Measurements from ENCODE around the gene CD22.

Gene CD22

DNA sequence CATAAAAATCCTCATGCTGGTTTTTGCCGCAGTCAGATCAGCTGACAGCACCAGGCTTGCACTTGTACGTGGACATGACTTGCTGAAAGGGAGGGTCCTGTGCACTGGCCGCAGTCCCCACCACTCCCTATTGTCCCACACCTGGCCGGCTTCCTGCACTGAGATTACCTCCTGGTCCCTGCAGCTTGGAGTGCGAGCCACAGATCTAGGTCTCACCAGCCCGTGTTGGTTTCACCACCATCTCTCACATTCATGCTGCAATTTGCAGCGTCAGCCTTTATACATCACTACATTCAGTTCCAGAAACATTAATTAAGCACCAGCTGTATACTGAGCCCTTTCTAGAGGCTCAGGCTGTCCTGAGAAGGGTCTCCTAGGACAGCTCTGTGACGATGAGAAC, 15.0 kb upstream of the CD22 start:
- no peak for DNase-seq (ENCODE audit: low spot score)

GRCh38 chr19:35314858-35315470, 14.0 kb upstream of the CD22 start:
- DNase-seq (ENCODE audit: low spot score), result no peak

DNA sequence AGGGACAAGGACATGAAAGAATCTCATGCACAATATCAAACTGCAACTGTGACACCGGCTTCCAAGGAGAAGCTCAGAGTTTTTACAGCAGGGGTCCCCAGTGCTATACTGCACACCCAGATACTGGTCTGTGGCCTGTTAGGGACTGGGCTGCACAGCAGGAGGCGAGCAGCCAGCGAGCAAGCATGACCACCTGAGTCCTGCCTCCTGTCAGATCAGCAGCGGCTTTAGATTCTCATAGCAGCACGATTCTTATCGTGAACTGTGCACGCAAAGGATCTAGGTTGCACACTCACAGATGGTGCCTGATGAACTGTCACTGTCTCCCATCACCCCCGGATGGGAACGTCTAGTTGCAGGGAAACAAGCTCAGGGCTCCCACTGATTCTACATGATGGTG, 13.1 kb upstream of the CD22 start:
- DNase-seq (ENCODE audit: low spot score), result no peak

- DNase-seq (ENCODE audit: low spot score), result no peak
Measured at GRCh38 chr19:35316560-35316959, 12.4 kb upstream of the CD22 start.

- DNase-seq (ENCODE audit: low spot score), result no peak
Measured at GRCh38 chr19:35317464-35318043, 11.4 kb upstream of the CD22 start.

- DNase-seq (ENCODE audit: low spot score), result peak; percentile 82
Measured at GRCh38 chr19:35318679-35319448, 10.1 kb upstream of the CD22 start.

- no peak for DNase-seq (ENCODE audit: low spot score)
Measured at GRCh38 chr19:35320065-35320713, 8.8 kb upstream of the CD22 start.

DNA sequence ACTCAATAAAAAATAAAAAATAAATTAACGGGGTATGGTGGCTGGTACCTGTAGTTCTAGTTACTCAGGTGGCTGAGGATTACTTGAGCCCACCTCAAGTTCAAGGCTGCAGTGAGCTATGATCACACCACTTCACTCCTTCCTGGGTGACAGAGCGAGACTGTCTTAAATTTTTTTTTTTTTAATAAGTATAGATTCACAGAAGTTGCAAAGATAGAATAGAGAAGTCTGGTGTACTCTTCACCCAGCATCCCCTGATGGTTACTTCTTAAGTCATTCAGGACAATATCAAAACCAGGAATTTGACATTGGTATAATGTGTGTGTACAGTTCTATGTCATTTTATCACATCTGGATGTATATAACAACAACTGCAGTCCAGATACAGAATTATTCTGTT, 7.7 kb upstream of the CD22 start:
- DNase-seq (ENCODE audit: low spot score), result no peak

DNA sequence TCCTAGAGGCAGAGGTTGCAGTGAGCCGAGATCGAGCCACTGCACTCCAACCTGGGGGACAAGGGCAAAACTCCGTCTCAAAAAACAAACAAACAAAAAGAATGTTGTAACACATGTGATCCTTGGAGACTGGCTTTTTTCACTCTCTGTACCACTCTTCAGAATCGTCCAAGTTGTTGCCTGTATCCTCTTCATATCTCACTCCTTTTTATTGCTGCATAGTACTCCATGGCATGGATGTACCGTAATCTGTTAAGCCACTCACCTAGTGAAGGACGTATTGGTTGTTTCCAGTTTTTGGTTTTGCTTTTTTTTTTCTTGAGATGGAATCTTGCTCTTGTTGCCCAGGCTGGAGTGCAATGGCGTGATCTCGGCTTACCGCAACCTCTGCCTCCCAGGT, 7.0 kb upstream of the CD22 start:
- DNase-seq (ENCODE audit: low spot score), result no peak

DNA sequence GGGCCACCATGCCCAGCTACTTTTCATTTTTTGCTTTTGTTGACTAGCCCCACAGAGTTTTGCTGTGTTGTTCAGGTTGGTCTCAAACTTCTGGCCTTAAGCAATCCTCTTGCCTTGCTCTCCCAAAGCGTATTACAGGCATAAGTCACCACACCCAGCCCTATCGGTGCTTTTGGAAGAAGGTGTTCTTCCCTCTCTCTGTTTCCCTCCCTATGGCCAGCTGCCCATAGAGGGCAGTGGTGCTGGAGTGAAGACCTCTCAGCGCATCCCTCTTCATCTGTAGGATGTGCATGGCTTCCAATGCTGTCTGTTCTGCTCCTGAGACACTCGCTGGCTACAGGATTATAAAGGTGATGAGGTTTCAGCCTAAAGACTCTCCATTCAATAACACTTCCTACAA, 1.3 kb upstream of the CD22 start:
- no peak for DNase-seq (ENCODE audit: low spot score)

- no peak for DNase-seq (ENCODE audit: low spot score)
Measured at GRCh38 chr19:35329323-35329722, 336 bp downstream of the CD22 start.

GRCh38 chr19:35330475-35330874, 1.5 kb downstream of the CD22 start:
- DNase-seq (ENCODE audit: low spot score), result no peak

DNA sequence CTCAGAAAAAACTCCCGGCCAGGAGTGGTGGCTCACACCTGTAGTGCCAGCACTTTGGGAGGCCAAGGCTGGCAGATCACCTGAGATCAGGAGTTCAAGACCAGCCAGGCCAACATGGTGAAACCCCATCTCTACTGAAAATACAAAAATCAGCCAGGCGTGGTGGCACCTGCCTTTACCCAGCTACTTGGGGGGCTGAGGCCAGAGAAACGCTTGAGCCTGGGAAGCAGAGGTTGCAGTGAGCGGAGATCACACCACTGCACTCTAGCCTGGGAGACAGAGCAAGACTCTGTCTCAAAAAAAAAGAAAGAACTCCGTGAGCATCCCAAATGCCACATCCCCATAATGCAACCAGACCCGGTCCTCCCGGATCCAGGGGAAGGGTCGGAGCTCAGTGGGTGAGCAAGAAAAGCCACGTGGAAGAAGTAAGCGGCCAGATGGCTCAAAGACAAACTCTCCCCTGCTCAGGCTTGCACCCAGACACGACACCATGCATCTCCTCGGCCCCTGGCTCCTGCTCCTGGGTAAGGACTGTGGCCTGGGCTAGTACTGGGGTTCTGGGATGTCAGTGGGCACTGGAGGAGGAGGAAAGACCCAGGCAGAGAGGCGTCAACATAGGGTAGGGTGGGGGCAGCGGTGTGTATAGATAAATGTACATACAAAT, 2.7 kb downstream of the CD22 start:
- no peak for DNase-seq (ENCODE audit: low spot score)

- DNase-seq (ENCODE audit: low spot score), result no peak
Measured at GRCh38 chr19:35332817-35333216, 3.8 kb downstream of the CD22 start.

GRCh38 chr19:35334144-35334753, 5.3 kb downstream of the CD22 start:
- DNase-seq (ENCODE audit: low spot score), result no peak

- no peak for DNase-seq (ENCODE audit: low spot score)
Measured at GRCh38 chr19:35336166-35336955, 7.4 kb downstream of the CD22 start.

DNA sequence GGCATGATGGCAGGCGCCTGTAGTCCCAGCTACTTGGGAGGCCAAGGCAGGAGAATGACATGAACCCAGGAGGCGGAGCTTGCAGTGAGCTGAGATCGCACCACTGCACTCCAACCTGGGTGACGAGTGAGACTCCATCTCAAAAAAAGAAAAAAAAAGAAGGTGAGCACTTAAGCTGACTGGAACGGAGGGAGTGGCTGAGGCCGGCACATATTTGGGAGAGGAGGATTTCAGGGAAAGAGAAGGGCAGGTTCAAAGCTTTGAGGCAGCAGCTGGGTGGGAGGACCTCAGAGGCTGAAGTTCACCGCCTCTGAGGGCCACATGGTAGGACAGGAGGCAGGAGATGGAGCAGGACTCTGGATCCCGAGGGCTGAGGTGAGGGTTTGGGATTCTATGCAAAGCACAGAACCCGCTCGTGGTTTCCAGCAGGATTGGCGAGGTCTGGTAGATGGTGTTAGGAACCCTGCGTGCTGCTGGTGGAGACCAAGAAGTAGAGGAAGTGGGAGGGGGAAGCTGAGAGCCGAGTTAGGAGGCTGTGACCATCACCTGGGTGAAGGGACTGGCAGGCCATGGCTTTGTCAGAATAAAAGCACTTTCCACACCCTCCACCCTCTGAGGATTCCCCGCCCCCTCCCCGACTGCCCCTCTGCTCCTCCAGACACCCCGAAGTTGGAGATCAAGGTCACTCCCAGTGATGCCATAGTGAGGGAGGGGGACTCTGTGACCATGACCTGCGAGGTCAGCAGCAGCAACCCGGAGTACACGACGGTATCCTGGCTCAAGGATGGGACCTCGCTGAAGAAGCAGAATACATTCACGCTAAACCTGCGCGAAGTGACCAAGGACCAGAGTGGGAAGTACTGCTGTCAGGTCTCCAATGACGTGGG, 8.4 kb downstream of the CD22 start:
- no peak for DNase-seq (ENCODE audit: low spot score)

- no peak for DNase-seq (ENCODE audit: low spot score)
Measured at GRCh38 chr19:35337984-35338296, 9.0 kb downstream of the CD22 start.

DNA sequence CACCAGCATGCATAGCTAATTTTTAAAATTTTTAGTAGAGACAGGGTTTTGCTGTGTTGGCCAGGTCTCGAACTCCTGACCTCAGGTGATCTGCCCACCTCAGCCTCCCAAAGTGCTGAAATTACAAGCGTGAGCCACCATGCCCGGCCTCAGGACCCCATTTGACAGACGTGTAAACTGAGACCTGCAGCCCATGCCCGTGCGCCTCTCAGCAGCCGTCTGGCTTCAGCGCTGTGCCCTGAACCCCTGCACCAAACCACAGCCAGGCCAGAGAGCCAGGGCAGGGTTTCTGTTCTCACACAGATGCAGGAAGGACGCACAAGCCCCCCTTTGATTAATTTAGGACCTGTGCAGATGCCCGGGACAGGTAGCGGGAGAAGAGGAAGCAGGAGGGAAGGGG, 11.4 kb downstream of the CD22 start:
- DNase-seq (ENCODE audit: low spot score), result no peak

GRCh38 chr19:35341006-35341405, 12.0 kb downstream of the CD22 start:
- DNase-seq (ENCODE audit: low spot score), result no peak

All from hepatic stellate cell (primary cell).